ENCODE data around the gene BOLA3.

GRCh38 chr2:74093426-74093825 is 54.3 kb downstream of the BOLA3 start:
- no peak for TF ChIP-seq CTCF (conservative IDR thresholded peaks at IDR 0.05)
- TF ChIP-seq ZFX (IDR thresholded peaks at IDR 0.05): no peak

Measured in C4-2B (cell line).